Uterus (tissue), 4 donors: ENCODE measurements around the gene BRPF3. TPM values are rescaled to one million over a fixed set of nuclear protein-coding genes. Genes with fewer than 3 reads are reported as not detected.

Source experiments
- DNase-seq, 2 donors: peaks; one replicate each; pipeline ENCODE4 v3.0.0-alpha.2; 2019 to 2020
- H3K27ac ChIP-seq, 2 donors: fragments of 200-600 bp; sonication (generic); 1 replicate in 1 of 2; 2 replicates in 1 of 2; pipeline ENCODE4 v1.5.1; 2016 to 2018
- H3K27me3 ChIP-seq, 2 donors: fragments of 200-600 bp; sonication (generic); one replicate each; pipeline ENCODE4 v1.5.1; 2018 to 2019; ENCODE audit warnings: control low read depth in 1 of 2
- H3K36me3 ChIP-seq, 2 donors: fragments of 200-600 bp; sonication (generic); one replicate each; pipeline ENCODE4 v1.5.1; 2019; ENCODE audit warnings: control low read depth in 1 of 2
- H3K4me1 ChIP-seq, 2 donors: fragments of 200-600 bp; sonication (generic); one replicate each; pipeline ENCODE4 v1.5.1; 2018 to 2019; ENCODE audit warnings: control low read depth in 1 of 2
- H3K4me3 ChIP-seq, 2 donors: fragments of 200-600 bp; sonication (generic); 1 replicate in 1 of 2; 2 replicates in 1 of 2; pipeline ENCODE4 v1.5.1; 2018 to 2019; ENCODE audit warnings: mild to moderate bottlenecking in 1 of 2
- H3K9me3 ChIP-seq, 2 donors: fragments of 200-600 bp; sonication (generic); one replicate each; pipeline ENCODE4 v1.5.1; 2019; ENCODE audit warnings: control low read depth in 1 of 2
- CTCF ChIP-seq, 4 experiments: fragments of 200-600 bp in 2 of 4; fragments of 450-650 bp in 2 of 4; sonication (generic) in 2 of 4; IDR thresholded peaks; one replicate each; pipeline ENCODE4 v1.5.1; 2016 to 2019; ENCODE audit warnings: antibody characterized with exemption in 4 of 4, mild to moderate bottlenecking in 2 of 4, moderate library complexity in 1 of 4
- POLR2A ChIP-seq, 2 donors: fragments of 450-650 bp; IDR thresholded peaks; one replicate each; pipeline ENCODE4 v1.6.1; 2016; ENCODE audit warnings: antibody characterized with exemption in 2 of 2, mild to moderate bottlenecking in 1 of 2, moderate library complexity in 1 of 2
- intact Hi-C: fragments of 100-400 bp; cut with DNase I; formaldehyde crosslinking; loops from one replicate; pipeline ENCODE4 v1.15.1; 2023; ENCODE audit warnings: low total_unique reads
- total RNA-seq, 4 donors: library from RNA; depleted of rRNA in 3 of 4; stranded (reverse); fragments of >200 nt in 3 of 4; gene quantifications; one replicate each; pipeline versions ENCODE4 v1.1.0 to v1.2.4, GENCODE V29; 2014 to 2023
- donor health status: DM: yes; HTN: yes; CAD: no.

The BRPF3 gene
- total RNA-seq, 4 donors from 2014 or later, result 8.5 to 44.5 (median 27.3) TPM

- TF ChIP-seq CTCF (IDR thresholded peaks at IDR 0.05) (no peak), POLR2A (IDR thresholded peaks at IDR 0.05) (no peak)
- no peaks in the 10 kb centered on the region for H3K27me3 ChIP-seq
- intact Hi-C loops, result no loop called here
Measured at GRCh38 chr6:36186199-36186598, 10.3 kb upstream of the BRPF3 start.

GRCh38 chr6:36187446-36187845 is 9.1 kb upstream of the BRPF3 start:
- intact Hi-C loops, result no loop called here
- TF ChIP-seq CTCF (IDR thresholded peaks at IDR 0.05) (no peak), POLR2A (IDR thresholded peaks at IDR 0.05) (no peak)
- H3K27me3 ChIP-seq, result no peaks in the 10 kb centered on the region
- no peaks in the 10 kb centered on the region for H3K4me1 ChIP-seq
- DNase-seq, result no peak
- no peak overlapping the region for H3K27ac ChIP-seq
- H3K36me3 ChIP-seq, result no peaks in the 10 kb centered on the region
- no peak overlapping the region for H3K4me3 ChIP-seq
- H3K9me3 ChIP-seq, result no peaks in the 10 kb centered on the region

More at GRCh38 chr6:36186199-36186598, 10.3 kb upstream of the BRPF3 start:
- no peaks in the 10 kb centered on the region for H3K4me1 ChIP-seq
- H3K27ac ChIP-seq, result no peak overlapping the region
- DNase-seq, result no peak
- no peak overlapping the region for H3K4me3 ChIP-seq
- H3K9me3 ChIP-seq, result no peaks in the 10 kb centered on the region
- no peaks in the 10 kb centered on the region for H3K36me3 ChIP-seq

GRCh38 chr6:36195471-36196112 is 952 bp upstream of the BRPF3 start:
- Histone ChIP-seq H3K4me3 (peak overlapping the region; percentile 86 to 94), H3K36me3 (no peaks in the 10 kb centered on the region), H3K27me3 (no peaks in the 10 kb centered on the region), H3K4me1 (peaks cover 0 to 7% of the 10 kb centered on the region in 2 donors), H3K9me3 (no peaks in the 10 kb centered on the region), H3K27ac (peak overlapping the region; percentile 98)
- no peak for DNase-seq
- intact Hi-C loops, result loop anchor here (10.0 kb wide), 2 partner anchors 71 to 171 kb away; partner anchors contain the start of genes MAPK14 and SLC26A8
- TF ChIP-seq CTCF (IDR thresholded peaks at IDR 0.05) (no peak), POLR2A (IDR thresholded peaks at IDR 0.05) (no peak)

- no peaks in the 10 kb centered on the region for H3K27me3 ChIP-seq
- peaks cover 0 to 7% of the 10 kb centered on the region in 2 donors for H3K4me1 ChIP-seq
- TF ChIP-seq CTCF (IDR thresholded peaks at IDR 0.05) (no peak), POLR2A (IDR thresholded peaks at IDR 0.05) (peak; percentile 60 to 88)
- H3K27ac ChIP-seq, result peak overlapping the region; percentile 98
- intact Hi-C loops, result loop anchor here (10.0 kb wide), 2 partner anchors 72 to 172 kb away; partner anchors contain the start of genes MAPK14 and SLC26A8
- no peaks in the 10 kb centered on the region for H3K9me3 ChIP-seq
- peak overlapping the region; percentile 86 to 94 for H3K4me3 ChIP-seq
- DNase-seq, result peak; percentile 99
- no peaks in the 10 kb centered on the region for H3K36me3 ChIP-seq
Measured at GRCh38 chr6:36196880-36197548, 470 bp downstream of the BRPF3 start.

GRCh38 chr6:36197739-36198221 is 1.2 kb downstream of the BRPF3 start:
- peak; percentile 24 to 31 for DNase-seq
- Histone ChIP-seq H3K36me3 (no peaks in the 10 kb centered on the region), H3K27ac (peak overlapping the region; percentile 98), H3K27me3 (no peaks in the 10 kb centered on the region), H3K9me3 (no peaks in the 10 kb centered on the region), H3K4me1 (peaks cover 0 to 7% of the 10 kb centered on the region in 2 donors), H3K4me3 (peak overlapping the region; percentile 86 to 94)
- intact Hi-C loops, result loop anchor here (10.0 kb wide), 2 partner anchors 73 to 173 kb away; partner anchors contain the start of genes MAPK14 and SLC26A8
- TF ChIP-seq POLR2A (IDR thresholded peaks at IDR 0.05), result no peak
- TF ChIP-seq CTCF (IDR thresholded peaks at IDR 0.05), result no peak
